HG03565 (cell line): ENCODE results near the gene NMT1.
"Not testable (repeated sequence)": the region's sequence is repeated elsewhere in the genome, so short reads cannot be mapped to it uniquely, and the experiment has no call there.

Experiments used
- ATAC-seq: cut with Tn5 transposase; IDR thresholded peaks from one replicate; pipeline ENCODE4 v1.9.1; 2021; ENCODE audit warnings: mild to moderate bottlenecking, moderate library complexity; ENCODE audit not compliant: unreplicated experiment

NMT1 gene

DNA sequence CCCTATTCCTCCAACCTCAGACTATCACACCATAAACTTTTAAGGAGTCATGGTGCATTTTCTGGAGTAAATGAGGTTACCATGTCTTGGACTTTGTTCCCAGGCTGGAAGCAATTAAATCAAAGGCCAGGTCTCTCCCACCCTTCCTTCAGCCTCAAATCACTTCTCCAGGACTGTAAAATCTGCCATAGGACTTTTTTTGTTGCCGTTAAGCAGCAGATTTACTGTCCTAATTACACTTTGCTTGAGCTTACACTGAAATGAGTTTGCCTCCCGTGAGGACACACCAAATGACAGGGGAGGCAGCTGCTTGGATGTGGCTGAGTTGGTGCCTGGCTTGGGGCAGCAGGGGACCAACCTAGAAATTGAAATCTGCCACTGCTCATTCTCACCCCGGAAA is 24.4 kb upstream of the NMT1 start:
- no peak for ATAC-seq

DNA sequence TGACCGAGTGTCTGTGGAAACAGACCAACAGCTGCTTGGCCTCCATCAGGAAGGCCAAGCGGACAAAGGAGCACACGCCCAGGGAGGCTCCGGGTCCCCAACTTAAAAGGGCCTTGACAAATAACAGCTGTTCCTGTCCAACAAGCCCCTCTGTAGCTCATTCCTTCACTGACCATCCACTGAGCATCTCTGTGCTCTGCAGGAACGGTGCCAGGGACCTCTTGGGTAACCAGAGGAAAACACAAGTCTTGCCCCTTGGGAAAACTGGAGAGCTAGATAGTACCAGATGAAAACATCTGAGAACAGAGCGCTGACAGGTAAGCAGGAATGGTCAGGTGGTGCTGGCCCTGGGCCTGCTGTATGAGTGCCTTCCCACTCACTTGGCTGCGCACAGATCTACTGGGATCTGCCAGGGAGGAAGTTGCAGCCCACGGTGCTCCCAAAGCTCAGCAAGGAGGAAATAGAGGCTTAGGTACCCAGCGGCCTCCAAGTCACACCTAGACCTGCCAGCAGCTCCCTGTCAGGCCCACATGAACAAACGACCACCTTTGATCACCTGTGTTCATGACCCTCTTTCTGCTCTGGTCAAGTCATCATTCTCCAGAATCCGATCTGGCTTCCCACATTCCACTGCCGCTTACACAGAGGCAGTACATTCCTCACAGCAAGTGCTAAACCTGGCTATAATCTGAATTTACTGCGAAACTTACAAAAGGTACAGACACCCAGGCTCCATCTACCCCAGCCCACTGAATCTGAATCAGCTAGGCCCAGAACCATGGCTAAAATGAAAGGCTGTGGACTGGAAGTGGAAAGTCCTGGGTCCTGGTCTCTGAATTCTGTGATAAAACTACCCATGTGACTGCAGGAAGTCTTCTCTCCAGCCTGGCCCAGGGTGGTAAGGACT is 22.1 kb upstream of the NMT1 start:
- no peak for ATAC-seq

DNA sequence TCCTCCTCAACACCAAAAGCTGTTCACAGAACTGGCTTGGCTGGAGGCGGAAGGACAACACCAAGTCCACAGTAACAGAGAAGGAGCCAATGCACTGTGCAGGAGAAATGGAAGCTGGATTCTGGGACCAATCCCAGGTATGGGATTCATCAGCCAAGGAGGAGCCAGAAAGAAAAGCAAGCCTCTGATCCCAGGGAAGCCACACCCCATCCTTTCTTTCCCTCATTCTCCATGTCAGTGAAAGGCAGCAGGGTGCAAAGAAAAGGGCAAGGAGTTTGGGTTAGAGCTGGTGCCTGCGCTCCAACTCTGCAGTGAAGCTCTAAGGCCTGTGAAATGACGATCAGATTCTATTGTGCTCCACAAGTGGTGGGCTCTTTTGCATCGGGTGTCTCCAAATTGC is 20.7 kb upstream of the NMT1 start:
- no peak for ATAC-seq

DNA sequence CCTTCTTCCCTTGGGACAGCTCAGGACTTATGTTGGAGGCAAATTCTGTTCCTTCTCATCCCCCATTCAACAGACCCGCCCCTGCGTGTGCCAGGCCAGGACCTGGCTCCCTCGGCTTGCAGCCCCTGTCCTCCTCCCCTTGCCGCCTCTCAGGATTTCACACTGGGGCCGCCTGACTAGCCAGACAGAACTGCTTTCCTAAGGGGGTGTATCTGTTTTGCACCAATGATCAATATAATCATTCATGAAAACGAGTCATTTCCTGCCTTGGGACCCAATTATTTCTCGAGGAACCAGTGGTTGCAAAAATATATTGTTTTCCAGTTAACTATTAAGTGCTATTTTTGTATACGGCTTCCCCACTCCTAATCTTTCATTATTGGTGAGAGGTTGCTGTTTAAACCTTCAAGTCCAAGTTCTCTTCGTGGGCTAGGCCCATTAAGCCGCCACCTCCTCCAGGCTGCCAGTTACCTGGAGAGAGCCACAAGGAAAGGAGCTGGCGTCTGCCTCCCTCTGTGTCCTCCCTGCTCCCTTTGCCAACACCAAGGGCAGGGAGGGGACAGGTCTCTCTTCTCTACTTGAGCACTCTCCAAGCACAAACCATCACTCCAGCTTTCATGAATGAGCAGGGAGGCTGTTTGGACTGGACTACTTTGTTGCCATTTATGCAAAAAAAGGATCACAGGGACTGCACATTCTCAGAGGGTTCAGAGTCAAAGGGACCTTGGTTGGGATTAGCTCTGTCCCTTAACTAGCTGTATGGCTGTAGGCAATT is 18.6 kb upstream of the NMT1 start:
- ATAC-seq = no peak

DNA sequence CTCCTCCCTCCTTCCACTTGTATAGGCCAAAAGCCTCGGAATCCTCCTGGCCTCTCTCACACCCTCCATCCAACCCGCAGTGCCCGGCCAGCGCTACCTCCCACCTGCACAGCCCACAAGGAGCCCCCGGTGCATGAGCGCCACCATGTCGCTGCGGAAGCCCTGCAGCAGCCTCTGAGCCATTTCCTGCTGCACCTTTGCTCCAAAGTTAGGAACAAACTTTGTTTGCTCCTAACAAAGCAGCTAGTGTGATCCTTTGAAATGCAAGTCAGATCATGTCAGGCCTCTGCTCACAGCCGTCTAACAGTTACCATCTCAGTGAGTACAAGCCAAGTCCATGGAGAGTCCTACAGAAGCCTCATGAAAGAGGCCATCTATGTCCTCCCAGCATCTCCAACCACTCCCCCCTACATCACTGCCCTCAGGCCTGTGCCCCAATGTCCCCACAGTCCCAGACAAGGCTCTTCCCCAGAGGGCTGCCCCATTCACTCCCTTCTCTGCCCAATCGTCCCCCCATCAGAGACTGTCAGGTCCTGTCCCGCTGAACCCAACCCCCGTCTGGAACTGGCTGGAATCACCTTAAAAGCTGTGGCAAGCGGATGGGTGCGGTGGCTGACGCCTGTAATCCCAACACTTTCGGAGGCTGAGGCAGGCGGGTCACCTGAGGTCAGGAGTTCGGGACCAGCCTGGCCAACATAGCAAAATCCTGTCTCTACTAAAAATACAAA is 17.1 kb upstream of the NMT1 start:
- ATAC-seq = no peak

DNA sequence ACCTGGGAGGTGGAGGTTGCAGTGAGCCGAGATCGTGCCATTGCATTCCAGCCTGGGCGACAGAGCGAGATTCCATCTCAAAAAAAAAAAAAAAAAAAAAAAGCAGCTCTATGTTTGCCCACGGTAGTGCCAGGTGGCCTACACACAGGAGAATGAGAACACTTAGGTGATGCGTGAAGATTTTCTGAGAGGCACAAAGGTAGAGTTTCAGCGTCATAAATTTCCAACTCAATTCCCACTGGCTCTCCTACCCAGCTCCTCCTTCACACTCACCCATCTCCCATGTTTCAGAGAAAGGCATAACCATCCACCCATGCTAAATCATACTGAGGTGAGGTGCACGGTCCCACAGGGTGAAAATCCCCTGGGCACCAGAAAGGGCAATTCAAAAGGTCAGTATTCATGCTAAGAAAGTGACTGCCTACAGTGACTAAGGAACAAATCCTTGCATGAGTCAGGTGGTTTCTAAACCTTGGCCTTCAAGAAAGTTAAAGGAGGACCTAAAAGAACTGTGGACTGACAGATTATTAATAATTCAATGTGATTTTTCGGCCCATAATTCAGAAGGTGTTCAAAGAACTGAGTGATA is 14.5 kb upstream of the NMT1 start:
- no peak for ATAC-seq

DNA sequence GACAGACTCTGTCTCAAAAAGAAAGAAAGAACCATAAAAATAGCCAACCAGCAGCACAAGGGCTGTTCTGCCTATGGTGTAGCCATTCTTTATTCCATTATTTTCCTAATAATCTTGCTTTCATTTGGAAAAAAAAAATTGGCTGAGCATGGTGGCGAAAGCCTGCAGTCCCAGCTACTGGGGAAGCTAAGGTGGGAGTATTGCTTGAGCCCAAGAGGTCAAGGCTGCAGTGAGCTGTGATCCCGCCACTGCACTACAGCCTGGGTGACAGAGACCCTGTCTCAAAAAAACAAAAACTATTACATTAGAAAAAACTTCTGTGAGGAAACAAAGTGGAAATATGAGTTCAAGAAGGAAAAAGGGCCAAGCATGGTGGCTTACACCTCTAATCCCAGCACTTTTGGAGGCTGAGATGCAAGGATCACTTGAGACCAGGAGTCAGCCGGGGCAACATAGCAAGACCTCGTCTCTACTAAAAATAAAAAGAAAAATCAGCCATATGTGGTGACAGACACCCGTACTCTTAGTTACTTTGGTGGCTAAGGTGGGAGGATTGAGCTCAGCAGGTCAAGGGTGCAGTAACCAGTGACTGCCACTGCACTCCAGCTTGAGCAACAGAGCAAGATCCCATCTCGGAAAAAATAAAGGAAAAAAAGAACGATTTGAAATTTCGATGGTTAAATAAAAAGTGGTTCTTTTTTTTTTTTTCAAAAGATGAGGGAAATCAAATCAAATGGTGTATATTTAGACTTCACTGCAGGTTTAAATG is 12.1 kb upstream of the NMT1 start:
- no peak for ATAC-seq

DNA sequence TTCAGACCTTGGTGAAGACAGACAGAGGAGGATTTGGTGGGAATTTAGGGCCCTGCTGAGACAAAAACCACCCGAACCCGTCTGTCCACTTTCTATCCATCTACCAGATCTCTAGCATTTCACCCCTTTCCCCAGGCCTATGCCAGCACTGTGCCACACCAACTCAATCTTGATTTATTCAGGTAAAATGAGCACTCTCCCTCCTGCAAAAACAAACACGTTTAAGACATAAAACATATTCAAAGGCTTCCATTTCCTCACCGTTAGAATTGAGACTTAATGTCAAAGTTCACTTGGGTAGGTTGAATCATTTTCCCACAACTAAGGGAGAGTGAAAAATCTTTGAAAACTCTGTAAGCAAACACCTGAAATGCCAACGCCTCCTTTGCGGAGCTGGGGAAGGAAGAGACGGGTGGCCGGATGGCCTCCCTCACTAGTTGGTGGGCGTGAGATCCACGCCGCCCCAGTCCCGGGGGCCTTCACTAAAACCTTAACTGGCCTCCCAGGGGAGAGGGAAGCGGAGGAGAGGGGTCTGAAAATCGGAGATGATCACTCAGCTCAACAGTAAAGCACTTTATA is 10.5 kb upstream of the NMT1 start:
- ATAC-seq = no peak

DNA sequence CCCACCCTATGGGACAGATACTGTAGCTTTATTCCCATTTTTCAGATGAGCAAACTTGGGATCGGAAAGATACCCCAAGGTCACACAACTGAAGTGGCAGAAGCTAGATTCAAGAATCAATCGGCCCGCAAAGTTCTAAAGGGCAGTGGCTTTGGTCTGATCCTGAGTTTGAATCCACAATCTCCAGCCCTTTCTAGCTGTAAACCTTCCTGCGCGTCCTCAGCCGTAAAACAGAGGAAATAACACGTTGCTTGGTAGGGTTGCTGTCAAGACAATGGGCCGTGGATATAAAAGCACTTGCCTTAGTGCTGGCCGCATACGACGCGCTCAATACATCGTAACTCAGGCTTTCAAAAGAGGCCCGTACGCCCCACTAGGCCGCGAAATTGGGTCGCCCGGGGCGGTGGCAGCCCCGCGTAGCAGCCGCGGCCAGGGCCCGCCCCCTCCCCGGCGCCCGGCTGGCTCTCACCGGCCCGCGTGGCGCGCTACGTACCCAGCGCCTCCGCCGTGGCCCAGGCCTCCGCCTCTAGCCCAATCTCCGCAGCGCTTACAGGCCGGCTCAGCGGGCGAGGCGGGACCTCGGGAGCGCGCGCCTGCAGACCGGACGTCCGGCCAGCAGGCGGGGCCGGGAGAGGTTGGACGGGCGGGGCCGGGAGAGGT is 9.9 kb upstream of the NMT1 start, which contains the start of gene DCAKD:
Gene DCAKD (minus strand): TSS at position 573 of the 660 bp plus-strand sequence. CDS start 16,747 bp downstream, outside the sequence.
- peak; percentile 93 for ATAC-seq

DNA sequence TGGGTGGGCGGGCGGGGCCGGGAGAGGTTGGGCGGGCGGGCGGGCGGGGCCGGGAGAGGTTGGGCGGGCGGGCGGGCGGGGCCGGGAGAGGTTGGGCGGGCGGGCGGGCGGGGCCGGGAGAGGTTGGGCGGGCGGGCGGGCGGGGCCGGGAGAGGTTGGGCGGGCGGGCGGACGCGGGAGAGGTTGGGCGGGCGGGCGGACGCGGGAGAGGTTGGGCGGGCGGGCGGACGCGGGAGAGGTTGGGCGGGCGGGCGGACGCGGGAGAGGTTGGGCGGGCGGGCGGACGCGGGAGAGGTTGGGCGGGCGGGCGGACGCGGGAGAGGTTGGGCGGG is 9.4 kb upstream of the NMT1 start:
- not testable (repeated sequence) for ATAC-seq

DNA sequence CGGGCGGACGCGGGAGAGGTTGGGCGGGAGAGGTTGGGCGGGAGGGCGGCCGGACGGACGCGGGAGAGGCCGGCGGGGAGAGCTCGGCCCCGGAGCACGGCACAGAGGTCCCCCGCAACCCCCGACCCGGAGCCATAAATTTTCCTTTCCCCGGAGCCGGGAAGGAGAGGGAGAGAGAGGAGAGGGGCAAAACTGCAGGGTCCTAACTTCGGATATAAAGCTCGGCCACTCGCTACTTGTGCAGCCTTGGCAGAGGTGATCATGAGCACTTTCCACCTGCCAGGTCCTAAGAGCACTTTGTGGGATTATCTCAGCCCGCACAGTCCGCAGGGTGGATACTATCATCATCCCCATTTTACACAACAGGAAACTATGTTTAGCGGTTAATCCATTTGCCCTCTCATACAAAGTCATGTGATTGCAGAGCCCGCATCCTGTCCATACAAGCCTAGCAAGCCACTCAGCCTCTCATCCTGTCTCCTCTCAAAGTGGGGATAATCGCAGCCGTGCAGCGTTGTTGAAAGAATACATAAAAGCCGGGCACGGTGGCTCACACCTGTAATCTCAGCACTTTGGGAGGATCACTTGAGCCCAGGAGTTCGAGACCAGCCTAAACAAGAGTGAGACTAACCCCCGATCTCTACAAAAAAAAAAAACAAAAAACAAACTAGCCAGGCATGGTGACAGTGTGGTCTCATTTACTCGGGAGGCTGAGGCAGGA is 8.9 kb upstream of the NMT1 start:
- no peak for ATAC-seq

DNA sequence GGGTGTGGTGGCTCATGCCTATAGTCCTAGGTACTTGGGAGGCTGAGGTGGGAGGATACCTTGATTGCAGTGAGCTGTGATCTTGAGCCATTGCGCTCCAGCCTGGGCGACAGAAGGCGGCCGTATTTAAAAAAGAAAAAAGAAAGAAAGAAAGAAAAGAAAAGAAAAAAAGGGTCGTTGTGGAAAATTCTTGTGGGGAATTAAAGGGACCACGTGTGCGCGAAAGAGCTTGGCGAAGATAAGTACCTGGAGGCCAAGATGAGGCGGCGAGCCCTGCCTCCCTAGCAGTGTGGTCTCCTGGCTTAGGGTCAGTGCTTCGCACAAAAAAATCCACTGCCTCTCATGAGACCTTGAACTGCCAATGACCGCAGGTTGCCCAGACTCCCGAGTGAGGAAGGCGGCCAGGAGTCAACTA is 728 bp upstream of the NMT1 start:
- ATAC-seq = no peak

DNA sequence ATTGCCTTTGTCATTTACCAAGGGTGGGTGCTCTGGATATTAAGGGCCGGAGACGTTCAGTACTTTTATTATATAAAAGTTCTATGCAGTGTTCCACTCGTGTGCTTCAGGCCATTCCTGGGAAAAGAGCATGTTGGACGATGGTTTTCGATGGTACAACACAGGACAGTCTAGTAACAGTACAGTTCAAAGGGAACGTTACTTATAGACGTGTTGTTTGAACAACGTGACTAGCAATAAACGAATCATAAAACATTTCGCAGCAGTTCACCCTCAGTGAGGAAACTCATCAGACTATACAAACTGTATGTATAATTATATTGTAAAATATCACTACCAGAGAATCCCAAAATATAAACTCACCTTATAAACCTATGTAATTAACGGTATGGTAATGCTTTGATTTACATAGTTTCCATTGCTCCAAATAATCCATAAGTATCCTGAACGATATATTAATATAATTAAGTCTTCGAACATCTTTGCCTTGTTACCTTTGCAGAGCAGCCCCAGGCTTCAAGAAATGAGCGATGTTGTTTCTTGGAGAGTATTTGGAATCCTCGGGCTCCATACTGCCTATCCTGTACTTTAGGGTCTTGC is 589 bp downstream of the NMT1 start:
- ATAC-seq = no peak

DNA sequence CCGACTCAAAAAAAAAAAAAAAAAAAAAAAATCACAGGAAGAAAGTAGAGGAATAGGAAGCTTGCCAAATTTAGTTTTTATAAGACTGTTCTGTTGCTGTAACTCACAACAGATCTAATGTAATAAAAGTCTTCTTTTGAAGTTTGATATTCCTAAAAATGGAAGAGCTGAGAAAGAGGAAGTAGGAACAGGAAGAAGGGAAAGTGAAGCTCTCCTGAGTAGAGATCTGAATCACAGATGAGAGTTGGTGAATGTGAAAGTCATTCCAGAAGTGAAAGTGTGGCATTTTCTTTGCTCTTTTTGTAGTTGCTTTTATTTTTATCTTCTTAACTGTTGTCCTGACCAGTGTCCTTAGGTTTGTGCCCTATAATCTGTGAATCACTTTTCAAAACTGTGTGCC is 2.1 kb downstream of the NMT1 start:
- no peak for ATAC-seq

DNA sequence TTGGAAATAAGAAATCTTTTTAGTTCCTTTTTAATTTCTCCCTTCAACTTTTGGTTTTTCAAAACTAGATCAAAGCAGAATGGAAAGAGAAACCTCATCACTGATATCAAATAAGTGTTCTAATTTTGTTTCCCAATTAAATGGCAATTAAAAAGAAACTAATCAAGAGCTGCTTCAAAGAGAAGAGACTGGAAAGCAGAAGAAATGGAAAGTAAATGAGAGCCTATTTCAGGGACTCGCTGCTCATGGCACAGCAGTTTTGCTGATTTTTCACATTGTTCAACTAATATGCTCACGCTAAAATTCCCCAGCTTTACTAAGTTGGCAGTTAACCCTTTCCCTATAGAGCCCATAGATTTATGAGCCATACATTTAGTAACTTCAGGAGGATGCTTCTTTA is 6.5 kb downstream of the NMT1 start:
- no peak for ATAC-seq

DNA sequence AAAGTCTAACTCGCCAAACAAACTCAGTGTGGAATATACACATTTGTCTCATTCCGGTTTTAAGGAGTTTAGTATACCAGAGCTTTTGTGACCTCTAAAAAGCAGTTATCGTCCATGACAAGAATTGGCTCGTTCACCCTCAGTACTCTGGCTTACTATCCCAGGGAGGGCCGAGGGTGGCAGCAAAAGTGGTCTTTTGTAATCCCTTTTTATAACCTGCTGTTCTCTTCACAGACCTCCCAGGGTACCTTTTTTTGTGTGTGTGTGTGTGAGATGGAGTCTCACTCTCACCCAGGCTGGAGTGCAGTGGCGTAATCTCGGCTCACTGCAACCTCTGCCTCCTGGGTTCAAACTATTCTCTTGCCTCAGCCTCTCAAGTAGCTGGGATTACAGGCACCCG is 8.9 kb downstream of the NMT1 start:
- ATAC-seq = no peak

DNA sequence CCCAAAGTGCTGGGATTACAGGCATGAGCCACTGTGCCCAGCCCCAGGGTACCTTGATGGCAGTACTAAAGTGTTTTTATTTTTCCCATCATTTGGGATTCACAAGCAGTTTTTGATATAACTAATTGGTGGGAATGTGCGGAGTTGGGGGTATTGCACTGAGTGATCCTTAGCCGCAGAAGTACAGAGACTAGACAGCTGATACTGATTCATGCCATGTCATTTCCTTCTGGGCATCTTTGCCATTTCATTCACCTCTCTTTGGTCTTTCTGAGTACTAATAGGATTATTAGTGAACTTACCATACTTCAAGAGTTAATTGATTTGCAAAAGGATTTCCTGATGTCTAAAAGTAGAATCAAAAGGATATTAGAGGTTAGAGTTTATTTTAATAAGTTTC is 9.7 kb downstream of the NMT1 start:
- ATAC-seq = no peak

DNA sequence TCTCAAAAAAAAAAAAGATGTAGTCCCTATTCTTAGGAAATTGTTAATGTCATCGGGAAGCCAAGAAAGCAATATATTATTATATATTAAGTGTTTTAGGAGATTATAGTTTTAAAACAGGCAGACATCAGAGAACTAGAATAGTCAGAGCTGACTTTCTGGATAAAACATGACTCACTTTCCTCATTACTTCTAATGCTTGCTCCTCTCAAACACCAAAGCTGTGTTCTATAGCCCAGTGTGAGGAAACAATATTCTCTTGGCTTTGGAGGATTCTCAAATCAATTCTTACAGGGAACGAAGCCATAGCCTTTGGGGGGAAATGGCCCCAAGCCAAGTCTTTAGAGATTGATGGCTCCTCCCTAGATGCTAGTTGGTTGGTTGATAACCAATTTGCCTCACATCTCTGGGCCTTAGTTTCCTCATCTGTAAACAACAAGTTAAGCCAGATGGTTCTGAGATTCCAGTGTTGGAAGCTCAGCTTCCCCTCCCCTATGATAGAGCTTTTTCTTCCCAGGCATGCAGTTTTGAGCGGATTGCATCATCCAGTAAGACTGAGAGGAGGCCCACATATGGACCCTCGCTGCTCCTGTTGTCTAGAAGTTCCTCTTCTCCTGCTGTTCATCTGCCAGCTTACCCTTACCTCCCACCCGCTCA is 12.4 kb downstream of the NMT1 start:
- no peak for ATAC-seq
